OCI-LY1 (cell line): ENCODE measurements around the gene IKZF2.

Source experiments
- H2AFZ ChIP-seq: fragments of 200-600 bp; sonication (generic), shearing (Covaris generic); 2 replicates; pipeline ENCODE4 v1.6.0; 2014; ENCODE audit warnings: antibody characterized with exemption, mild to moderate bottlenecking, low read length
- H3F3A ChIP-seq: fragments of 200-600 bp; sonication (generic), shearing (Covaris generic); 2 replicates; pipeline ENCODE4 v1.6.0; 2014; ENCODE audit warnings: mild to moderate bottlenecking, antibody characterized with exemption, low read length, moderate library complexity; ENCODE audit not compliant: insufficient read depth
- H3K27ac ChIP-seq: fragments of 200-600 bp; sonication (generic); 2 replicates; pipeline ENCODE4 v1.5.1; 2014; ENCODE audit warnings: low read length, mixed run types, mild to moderate bottlenecking, low read depth; ENCODE audit not compliant: poor library complexity, severe bottlenecking
- H3K27me3 ChIP-seq: fragments of 200-600 bp; sonication (generic); 2 replicates; pipeline ENCODE4 v1.6.0; 2014; ENCODE audit warnings: antibody characterized with exemption, mild to moderate bottlenecking, low read length, moderate library complexity; ENCODE audit not compliant: insufficient read depth
- H3K36me3 ChIP-seq: fragments of 200-600 bp; sonication (generic); 2 replicates; pipeline ENCODE4 v1.6.1; 2014; ENCODE audit warnings: mild to moderate bottlenecking, antibody characterized with exemption, low read length, moderate library complexity, mixed read lengths; ENCODE audit not compliant: insufficient read depth
- H3K4me1 ChIP-seq: fragments of 200-600 bp; sonication (generic); 2 replicates; pipeline ENCODE4 v1.5.1; 2014; ENCODE audit warnings: mild to moderate bottlenecking, low read length, moderate library complexity; ENCODE audit not compliant: insufficient read depth, severe bottlenecking
- H3K4me2 ChIP-seq: fragments of 200-600 bp; sonication (generic), shearing (Covaris generic); 2 replicates; pipeline ENCODE4 v1.6.1; 2014; ENCODE audit warnings: low read length
- H3K4me3 ChIP-seq: fragments of 200-600 bp; sonication (generic); 2 replicates; pipeline ENCODE4 v1.5.1; 2014; ENCODE audit warnings: low read length, low read depth, mild to moderate bottlenecking, mixed read lengths; ENCODE audit not compliant: poor library complexity, severe bottlenecking
- H3K79me2 ChIP-seq: fragments of 200-600 bp; shearing (Covaris generic); 2 replicates; pipeline ENCODE4 v1.6.1; 2016; ENCODE audit warnings: mixed run types, low read length, mixed read lengths; ENCODE audit not compliant: insufficient read depth
- H3K9ac ChIP-seq: fragments of 200-600 bp; sonication (generic), shearing (Covaris generic); 2 replicates; pipeline ENCODE4 v1.6.1; 2014; ENCODE audit warnings: mild to moderate bottlenecking, low read length, mixed read lengths
- H3K9me2 ChIP-seq: fragments of 200-600 bp; sonication (generic), shearing (Covaris generic); 2 replicates; pipeline ENCODE4 v1.6.1; 2014; ENCODE audit warnings: low read depth, mild to moderate bottlenecking, low read length, mixed read lengths
- H3K9me3 ChIP-seq: fragments of 200-600 bp; shearing (Covaris generic); 2 replicates; pipeline ENCODE4 v1.6.1; 2014; ENCODE audit warnings: low read length, mixed read lengths
- H4K20me1 ChIP-seq: fragments of 200-600 bp; sonication (generic), shearing (Covaris generic); 2 replicates; pipeline ENCODE4 v1.6.0; 2016; ENCODE audit warnings: mild to moderate bottlenecking, low read length; ENCODE audit not compliant: insufficient read depth
- EZH2 ChIP-seq: fragments of 200-600 bp; sonication (generic), shearing (Covaris generic); IDR thresholded peaks from 2 replicates; pipeline ENCODE4 v1.8.0; 2017; ENCODE audit warnings: borderline replicate concordance, mixed run types, mild to moderate bottlenecking, antibody characterized with exemption, low read length, moderate library complexity, mixed read lengths
- TF ChIP-seq, protein P1 (sequence below): fragments of 200-600 bp; sonication (generic), shearing (Covaris generic); IDR thresholded peaks from 2 replicates; pipeline ENCODE4 v1.5.1; 2017; ENCODE audit warnings: mild to moderate bottlenecking, antibody characterized with exemption, low read length, moderate library complexity, mixed read lengths

IKZF2 gene

DNA sequence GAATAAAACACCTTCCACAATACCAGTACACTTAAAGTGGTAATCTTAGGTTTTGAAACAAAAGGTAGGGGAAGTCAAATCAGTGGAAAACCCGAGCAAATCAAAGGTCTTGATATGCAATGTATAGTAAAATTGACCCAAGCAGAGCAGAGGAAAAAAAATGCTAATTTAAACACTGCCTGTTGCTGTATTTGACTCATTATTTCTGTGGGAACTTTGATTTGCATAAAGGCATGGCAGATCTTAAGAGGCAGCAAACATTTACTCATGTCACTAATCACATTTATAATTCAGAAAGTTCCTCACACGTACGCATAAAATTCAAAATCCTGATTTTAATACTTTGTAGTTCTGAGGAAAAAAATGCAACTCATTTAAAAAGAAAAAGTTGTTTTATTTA, 64.4 kb downstream of the IKZF2 start:
- Histone ChIP-seq H4K20me1 (no peaks in the 10 kb centered on the region; the same call in 1 of the 2 replicates), H3K27ac (no peak overlapping the region), H3K9ac (no peak overlapping the region), H3K9me2 (no peaks in the 10 kb centered on the region), H3K36me3 (peaks cover 80% of the 10 kb centered on the region), H3K4me1 (peaks cover 21% of the 10 kb centered on the region), H3K79me2 (peaks cover 91% of the 10 kb centered on the region), H2AFZ (no peak overlapping the region), H3F3A (no peaks in the 10 kb centered on the region; the same call in 1 of the 2 replicates), H3K27me3 (no peaks in the 10 kb centered on the region), H3K9me3 (no peaks in the 10 kb centered on the region), H3K4me3 (no peak overlapping the region), H3K4me2 (no peak overlapping the region)
- no peak for TF ChIP-seq EZH2
- TF ChIP-seq, protein P1, sequence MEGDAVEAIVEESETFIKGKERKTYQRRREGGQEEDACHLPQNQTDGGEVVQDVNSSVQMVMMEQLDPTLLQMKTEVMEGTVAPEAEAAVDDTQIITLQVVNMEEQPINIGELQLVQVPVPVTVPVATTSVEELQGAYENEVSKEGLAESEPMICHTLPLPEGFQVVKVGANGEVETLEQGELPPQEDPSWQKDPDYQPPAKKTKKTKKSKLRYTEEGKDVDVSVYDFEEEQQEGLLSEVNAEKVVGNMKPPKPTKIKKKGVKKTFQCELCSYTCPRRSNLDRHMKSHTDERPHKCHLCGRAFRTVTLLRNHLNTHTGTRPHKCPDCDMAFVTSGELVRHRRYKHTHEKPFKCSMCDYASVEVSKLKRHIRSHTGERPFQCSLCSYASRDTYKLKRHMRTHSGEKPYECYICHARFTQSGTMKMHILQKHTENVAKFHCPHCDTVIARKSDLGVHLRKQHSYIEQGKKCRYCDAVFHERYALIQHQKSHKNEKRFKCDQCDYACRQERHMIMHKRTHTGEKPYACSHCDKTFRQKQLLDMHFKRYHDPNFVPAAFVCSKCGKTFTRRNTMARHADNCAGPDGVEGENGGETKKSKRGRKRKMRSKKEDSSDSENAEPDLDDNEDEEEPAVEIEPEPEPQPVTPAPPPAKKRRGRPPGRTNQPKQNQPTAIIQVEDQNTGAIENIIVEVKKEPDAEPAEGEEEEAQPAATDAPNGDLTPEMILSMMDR: no peak

DNA sequence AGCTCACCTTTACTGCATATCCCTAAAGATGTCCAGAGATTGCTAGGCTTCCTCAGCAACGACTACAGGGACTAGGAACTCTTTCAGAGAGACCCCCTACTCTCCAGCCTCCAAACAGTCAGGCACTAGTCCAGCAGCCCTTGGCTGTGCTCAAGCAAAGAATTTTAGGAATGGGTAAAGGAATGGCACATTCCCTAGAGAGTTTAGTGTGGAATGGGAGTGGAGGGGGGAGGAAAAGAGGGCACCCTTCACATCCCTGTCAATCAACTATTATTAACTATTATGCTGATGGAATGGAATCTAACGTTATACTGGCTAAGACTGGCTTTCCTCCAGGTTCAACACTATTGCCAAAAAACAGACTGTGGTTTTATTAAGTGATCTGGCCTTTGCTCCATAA, 64.8 kb downstream of the IKZF2 start:
- Histone ChIP-seq H3K4me3 (no peak overlapping the region), H3K4me2 (no peak overlapping the region), H4K20me1 (no peaks in the 10 kb centered on the region; the same call in 1 of the 2 replicates), H3K4me1 (peaks cover 21% of the 10 kb centered on the region), H3K9me2 (no peaks in the 10 kb centered on the region), H3K79me2 (peaks cover 91% of the 10 kb centered on the region), H3K36me3 (peaks cover 80% of the 10 kb centered on the region), H2AFZ (no peak overlapping the region), H3K9me3 (no peaks in the 10 kb centered on the region), H3F3A (no peaks in the 10 kb centered on the region; the same call in 1 of the 2 replicates), H3K27me3 (no peaks in the 10 kb centered on the region), H3K9ac (no peak overlapping the region), H3K27ac (no peak overlapping the region)
- no peak for TF ChIP-seq EZH2
- TF ChIP-seq, protein P1: no peak

DNA sequence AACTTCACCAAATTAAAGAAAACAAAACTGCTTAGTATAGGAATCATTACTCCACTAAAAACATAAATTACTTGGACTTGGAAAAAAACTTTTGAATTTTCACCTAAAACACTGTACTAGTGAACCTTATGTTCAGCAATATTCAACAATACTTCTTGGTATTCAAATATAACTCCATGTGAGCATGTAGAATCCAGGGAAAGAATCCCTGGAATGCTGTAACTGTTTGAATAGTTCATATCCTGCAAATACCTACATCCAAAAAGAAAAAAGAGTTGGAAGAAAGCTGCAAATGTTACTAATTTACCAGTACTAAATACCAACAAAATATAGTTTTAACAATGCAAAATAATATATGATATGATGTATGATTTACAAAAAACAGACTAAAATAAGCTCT, 65.4 kb downstream of the IKZF2 start:
- Histone ChIP-seq H4K20me1 (no peaks in the 10 kb centered on the region; the same call in 1 of the 2 replicates), H3K79me2 (peaks cover 91% of the 10 kb centered on the region), H3K4me2 (no peak overlapping the region), H3K27me3 (no peaks in the 10 kb centered on the region), H3K9me3 (no peaks in the 10 kb centered on the region), H3K9ac (no peak overlapping the region), H3K36me3 (peaks cover 80% of the 10 kb centered on the region), H3K27ac (no peak overlapping the region), H3K9me2 (no peaks in the 10 kb centered on the region), H3F3A (no peaks in the 10 kb centered on the region; the same call in 1 of the 2 replicates), H3K4me3 (no peak overlapping the region), H2AFZ (no peak overlapping the region), H3K4me1 (peaks cover 21% of the 10 kb centered on the region)
- no peak for TF ChIP-seq EZH2
- TF ChIP-seq, protein P1: no peak
